Kasumi-1 (cell line): Measurements from ENCODE around the gene RAB11FIP4.

Source experiments
- DNase-seq, 2 experiments: peaks; one replicate each; lab custom pipeline; 2025; lab: John Stamatoyannopoulos, UW

Gene RAB11FIP4

DNA sequence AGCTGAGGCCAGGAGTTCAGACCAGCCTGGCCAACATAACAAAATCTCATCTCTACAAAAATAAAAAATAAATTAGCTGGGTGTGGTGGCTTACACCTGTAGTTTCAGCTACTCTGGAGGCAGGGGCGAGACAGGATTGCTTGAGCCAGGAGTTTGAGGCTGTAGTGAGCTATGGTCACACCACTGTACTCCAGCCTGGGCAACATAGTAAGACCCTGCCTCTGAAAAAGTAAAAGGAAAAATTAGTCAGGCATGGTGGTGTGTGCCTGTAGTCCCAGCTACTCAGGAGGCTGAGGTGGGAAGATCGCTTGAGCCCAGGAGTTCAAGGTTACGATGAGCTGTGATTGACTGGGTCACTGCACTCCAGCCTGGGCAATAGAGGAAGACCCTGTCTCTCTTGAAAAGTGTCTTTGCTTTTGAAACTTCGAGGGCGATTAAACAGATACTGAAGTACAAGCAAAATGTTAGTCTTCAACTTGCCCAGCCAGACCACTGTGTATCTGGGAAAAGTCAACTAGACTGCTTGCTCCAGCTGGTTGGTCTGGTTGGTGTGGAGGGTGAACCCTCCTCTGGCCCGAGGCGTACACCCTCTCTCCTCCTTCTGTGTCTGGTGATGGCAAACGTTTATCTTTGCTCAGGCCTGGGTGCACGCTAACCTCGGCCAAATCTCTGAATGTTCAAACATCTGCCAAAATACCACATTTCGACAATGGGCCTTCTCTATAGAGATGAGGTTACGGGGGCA is 174.9 kb downstream of the RAB11FIP4 start:
- DNase-seq = no peak

DNA sequence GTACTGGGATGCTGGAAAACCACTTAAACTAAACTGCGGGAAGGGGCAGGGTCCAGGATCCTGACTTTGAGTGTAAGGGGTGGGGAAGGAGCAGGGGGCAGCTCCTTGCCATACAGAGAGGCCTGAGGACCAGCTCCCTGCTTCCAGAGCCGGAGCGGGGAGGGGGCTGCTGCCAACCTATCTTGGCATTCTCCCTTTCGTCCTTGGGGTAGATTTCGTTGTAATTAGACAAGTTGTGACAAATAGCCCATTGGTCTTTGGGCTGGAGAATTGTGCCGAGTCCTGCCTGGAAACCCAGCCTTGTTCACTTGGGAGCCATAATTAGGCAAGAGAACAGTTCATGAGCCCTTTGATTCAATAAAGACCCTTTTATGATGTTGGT is 175.5 kb downstream of the RAB11FIP4 start:
- no peak for DNase-seq

DNA sequence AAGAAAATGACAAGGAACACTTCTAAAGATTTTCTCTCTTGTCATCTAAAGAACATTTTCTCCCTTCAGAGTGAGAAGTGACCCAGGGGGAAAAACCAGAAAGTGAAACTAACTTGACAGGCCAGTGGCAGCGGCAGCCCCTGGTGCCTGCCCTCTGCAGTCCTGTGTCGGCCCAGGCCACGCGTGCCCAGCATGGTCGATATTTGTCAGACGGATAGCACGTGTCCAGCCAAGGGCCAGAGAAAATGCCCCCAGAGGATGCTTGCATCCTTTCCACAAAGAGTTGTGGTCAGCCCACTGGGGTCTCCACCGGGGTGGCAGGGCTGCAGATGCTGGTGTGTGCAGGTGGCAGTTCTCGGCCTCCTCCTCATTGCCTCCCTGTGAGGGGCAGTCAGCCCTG is 176.6 kb downstream of the RAB11FIP4 start:
- DNase-seq = no peak

GRCh38 chr17:31568539-31568938 is 177.1 kb downstream of the RAB11FIP4 start:
- DNase-seq = no peak

GRCh38 chr17:31570231-31570630 is 178.8 kb downstream of the RAB11FIP4 start:
- no peak for DNase-seq

GRCh38 chr17:31570951-31571892 is 179.7 kb downstream of the RAB11FIP4 start:
- no peak for DNase-seq

DNA sequence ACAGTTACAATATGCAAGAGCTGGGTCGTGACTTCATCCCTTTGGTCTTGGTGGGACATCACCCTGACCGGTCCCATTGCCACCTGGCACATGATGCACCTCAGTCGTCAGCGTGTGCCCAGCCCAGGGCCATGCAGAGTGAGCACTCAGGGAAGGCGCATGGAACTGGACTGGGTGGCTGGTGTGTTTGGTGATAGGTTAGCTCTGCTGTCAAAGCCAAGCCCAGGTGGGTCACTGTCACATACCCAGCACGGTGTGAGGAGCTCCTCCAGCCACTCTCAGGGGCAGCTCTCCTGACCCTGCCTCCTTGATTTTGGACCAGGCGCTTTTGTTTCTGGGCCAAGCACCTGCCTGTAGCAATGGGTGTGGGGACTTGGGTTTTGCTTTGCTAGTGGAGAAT is 180.9 kb downstream of the RAB11FIP4 start:
- no peak for DNase-seq

- DNase-seq = no peak
Observed at GRCh38 chr17:31573047-31573446, 181.6 kb downstream of the RAB11FIP4 start.

GRCh38 chr17:31573861-31574260 is 182.4 kb downstream of the RAB11FIP4 start:
- DNase-seq = no peak

GRCh38 chr17:31574458-31574857 is 183.0 kb downstream of the RAB11FIP4 start:
- no peak for DNase-seq

DNA sequence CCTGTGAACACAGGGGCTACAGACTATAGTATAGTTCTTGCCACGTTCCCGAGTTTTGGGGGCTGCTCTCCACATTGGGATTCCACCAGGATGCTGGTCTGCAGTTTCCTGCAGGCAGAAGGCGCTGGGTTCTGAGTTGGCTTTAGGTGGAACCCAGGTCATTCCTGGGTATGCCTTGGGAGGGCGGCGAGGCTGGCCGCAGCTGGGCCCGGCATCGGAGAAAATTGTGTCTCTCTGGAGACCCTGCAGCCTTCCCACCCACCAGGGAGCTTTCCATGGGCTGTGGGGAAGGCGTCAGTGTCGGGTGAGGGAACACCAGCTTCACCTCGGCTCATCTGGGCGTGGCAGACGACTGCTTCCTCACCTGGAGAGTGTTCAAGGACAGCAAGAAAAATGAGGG is 183.6 kb downstream of the RAB11FIP4 start:
- DNase-seq = no peak

DNA sequence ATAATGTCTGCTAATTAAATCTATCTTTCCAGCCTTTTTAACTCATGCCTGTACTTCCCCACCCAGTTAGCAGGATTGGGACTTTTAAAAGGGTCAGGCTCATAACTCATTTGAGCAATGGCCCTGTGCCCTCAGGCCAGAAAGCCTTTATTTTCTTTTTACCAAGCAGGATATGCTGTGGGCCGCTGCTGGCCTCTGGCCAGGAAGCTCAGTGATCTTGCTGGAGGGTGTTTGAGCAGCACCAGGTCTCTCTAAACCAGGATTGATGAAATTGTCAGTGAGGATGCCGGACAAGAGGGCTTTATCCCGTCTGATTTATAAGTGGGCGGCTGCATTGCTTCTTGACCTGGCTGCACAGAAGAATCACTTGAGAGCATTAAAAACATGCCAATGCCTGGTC is 187.8 kb downstream of the RAB11FIP4 start:
- DNase-seq = peak in 1 of 2 experiments; percentile 7

GRCh38 chr17:31580316-31580705 is 188.8 kb downstream of the RAB11FIP4 start:
- DNase-seq = no peak

DNA sequence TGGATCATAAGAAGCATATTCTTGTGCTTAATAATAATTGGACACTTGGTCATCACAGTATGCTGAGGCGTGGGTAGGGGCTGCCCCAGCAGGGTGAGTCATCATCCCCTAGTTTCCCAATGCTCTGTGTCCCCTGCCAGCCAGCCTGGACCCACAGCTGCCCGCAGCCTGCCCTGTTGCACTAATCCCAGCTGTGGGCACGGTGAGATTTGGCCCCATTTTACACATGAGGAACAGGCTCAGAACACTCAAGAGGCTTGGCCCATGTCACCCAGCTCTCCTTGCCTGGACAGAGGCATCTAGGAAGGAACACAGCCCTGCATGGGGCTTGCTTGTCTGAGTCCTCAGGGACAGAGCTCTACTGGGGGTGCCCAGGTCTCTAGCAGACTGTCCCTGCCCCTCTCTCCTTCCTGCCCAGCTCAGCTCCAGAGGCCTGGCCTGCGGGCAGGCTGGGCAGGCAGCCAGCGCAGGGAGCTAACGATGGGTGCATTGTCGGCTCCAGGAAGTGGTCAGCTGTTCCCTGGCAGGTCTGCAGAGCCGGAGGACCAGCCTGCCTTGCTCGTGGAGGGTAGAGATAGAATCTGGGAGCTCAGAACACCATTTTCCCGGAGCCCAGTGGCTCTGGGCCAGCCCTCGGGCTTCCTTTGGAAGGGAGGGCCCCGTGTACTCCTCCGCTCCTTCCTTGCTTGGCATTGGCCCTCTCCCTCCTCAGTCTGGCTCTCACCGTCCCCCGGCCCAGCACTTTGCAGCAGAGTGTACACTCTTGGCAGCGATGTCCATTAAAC is 189.4 kb downstream of the RAB11FIP4 start:
- peak; percentile 34 to 45 for DNase-seq

GRCh38 chr17:31581491-31581890 is 190.0 kb downstream of the RAB11FIP4 start:
- DNase-seq = no peak

GRCh38 chr17:31582151-31582907 is 190.9 kb downstream of the RAB11FIP4 start:
- peak; percentile 28 to 34 for DNase-seq

DNA sequence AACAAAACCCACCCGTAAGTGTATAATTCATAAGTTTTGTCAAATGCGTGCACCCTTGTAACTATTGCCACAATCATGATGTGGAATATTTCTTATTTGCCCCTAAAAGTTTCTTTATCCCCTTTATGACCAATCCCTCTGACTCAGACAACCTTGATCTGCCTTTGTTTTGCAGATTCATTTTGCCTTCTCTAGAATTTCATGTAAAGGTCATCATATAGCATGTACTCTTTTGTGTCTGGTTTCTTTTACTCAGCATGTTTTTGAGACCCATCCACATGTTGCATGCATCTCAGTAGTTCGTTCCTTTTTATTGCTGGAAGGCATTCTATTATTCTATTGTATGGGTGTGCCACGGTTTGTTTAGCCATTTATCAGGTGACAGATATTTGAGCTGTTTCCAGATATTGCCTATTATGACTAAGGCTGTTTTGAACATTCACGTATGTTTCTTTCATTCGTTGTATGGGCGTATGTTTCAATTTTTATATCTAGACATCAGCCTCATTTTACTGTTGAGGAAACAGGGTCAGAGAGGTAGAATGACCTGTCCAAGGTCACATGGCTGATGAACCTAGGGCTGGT is 192.4 kb downstream of the RAB11FIP4 start:
- no peak for DNase-seq

- peak; percentile 61 to 69 for DNase-seq
Observed at GRCh38 chr17:31584438-31585279, 193.2 kb downstream of the RAB11FIP4 start.

DNA sequence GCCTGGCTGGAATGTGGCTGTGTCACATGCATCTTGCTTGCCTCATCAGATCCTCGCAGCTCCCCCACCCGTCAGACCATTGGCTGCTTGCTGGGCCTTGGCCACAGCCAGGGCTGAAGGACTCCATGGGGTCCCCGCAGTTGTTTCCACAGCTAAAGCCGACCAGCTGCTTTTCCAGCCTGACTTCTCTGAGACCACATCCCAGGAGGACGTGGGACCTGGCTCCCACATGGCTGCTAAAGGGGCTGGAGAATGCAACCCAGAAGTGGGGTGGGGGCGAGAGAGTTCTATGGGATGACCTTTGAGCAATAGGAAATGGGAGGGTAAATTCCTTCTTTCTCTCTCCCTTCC is 193.8 kb downstream of the RAB11FIP4 start:
- DNase-seq = no peak

- no peak for DNase-seq
Observed at GRCh38 chr17:31586946-31587345, 195.5 kb downstream of the RAB11FIP4 start.
